Fibroblast of lung (primary cell): ENCODE measurements around the gene TEX12.

Experiments used
- CTCF ChIP-seq, 2 donors: IDR thresholded peaks in 1 of 2; conservative IDR thresholded peaks in 1 of 2; 1 replicate in 1 of 2; 2 replicates in 1 of 2; pipeline ENCODE4 v1.5.1; 2011 to 2012; ENCODE audit warnings: low read length in 2 of 2, control low read depth in 1 of 2, inconsistent platforms in 1 of 2, low read depth in 1 of 2, mild to moderate bottlenecking in 1 of 2
- EZH2 ChIP-seq: IDR thresholded peaks from 2 replicates; pipeline ENCODE4 v1.5.1; 2012; ENCODE audit warnings: low read length, control low read depth, mild to moderate bottlenecking; ENCODE audit errors: missing control alignments

GRCh38 chr11:112173152-112173551 is 6.0 kb downstream of the TEX12 start:
- TF ChIP-seq CTCF (conservative IDR thresholded peaks at IDR 0.05 in 1 of 2, IDR thresholded peaks at IDR 0.05 in 1 of 2; ENCODE audit: low read depth in 1 of 2, low read length in 2 of 2) (no peak), EZH2 (no peak)
